Fibroblast of skin of right biceps (primary cell): ENCODE results near the gene HPS1.

Source experiments
- DNase-seq: peaks from one replicate; pipeline ENCODE4 v3.0.0-alpha.2; 2013

The HPS1 gene

DNA sequence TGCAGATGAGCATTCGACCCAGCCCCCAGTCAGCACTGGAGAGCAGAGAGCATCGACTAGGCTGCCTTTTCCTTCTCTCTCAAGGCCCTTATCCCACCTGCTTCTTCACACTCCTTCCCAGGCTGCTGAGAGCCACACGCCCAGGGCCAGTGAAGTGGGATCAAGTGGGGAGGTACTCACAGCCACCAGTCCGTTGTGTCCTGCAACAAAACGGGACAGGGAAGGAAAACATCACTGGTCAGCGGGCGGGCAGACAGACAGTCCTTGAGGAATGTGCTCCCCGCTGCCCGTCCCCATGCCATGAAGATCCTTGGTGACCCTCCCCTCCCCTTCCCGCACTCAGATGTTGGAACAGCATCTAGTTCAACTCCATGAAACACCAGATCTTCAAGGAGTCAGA is 36.0 kb downstream of the HPS1 start:
- DNase-seq = no peak

DNA sequence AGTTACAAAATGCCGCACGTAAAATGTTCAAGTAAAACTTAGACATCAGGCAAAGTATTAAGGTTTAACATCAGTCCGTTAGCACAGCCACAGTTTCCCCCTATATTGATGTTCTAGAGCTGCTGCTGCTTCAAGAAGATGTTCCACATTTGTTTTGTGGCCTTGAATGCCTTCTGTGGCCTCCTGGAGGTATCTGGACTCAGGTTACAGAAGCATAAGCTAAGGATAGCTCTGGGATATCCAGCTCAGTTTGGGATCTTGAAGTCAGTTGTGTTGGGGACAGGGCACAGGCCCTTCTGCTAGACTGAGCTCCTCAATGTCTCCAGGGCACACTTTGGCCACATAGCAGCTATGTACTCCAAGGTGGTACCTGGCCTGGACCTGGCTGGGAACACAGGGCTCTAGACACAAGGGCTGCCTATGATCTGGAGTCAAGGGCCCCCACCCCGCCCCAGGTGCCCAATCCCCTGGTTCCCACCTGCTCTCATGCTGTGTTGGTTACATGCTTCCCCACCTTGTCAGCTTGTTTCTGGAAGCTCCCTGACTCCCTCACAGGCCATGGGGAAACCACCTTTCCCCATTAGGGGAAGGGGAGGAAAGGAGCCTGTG is 36.5 kb downstream of the HPS1 start:
- DNase-seq = no peak

DNA sequence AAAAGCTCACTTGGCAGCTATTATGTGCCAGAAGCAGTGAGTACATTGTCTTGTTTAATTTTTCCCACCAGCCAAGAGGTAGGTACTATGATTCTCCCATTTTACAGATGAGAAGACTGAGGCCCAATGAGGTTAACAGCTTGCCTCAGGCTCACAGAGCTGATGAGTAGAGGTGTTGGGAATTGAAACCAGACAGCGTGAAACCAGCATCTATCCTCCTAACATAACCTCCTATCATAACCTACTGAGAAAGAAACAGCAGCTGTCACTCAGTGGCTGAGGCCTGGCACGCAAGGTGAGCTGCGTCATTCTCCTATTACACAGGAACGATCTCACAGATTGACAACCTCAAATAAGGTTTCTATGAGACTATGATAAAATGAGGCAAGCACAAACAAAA is 37.9 kb downstream of the HPS1 start:
- DNase-seq = no peak

GRCh38 chr10:98407744-98408241 is 38.9 kb downstream of the HPS1 start:
- no peak for DNase-seq

DNA sequence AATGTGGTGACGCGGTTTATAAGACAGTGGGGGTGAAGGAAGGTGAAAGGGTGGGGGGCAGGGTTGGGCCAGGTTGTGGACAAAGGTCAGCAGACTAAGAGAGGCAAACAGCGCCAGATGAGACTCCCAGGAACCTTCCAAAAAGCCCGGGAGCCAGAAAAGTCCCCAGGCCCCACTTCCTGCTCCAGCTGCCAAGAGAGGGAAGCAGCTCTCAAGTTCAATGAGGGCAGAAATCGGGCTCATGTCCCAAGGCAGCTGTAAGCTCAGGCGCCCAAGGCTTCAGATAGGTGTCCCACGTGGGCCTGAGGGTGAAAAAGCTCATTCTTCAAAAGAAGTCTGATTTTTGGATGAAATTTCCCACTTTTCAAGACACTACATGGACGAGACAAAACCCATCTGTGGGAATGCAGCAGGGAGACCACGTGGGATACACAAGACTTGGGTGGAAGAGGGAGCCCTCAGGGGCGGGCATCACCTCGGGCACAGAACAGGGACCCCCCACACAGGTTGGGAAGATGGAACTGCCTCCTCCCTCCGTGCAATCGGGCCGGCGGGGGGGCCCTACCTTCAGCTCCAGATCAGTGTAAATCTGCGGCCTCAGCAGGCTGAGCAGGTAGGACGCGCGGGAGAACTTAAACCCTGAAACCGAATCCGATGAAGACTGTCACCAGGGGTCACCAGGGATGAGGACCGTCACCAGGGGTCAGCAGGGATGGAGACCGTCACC is 39.6 kb downstream of the HPS1 start:
- DNase-seq = no peak

DNA sequence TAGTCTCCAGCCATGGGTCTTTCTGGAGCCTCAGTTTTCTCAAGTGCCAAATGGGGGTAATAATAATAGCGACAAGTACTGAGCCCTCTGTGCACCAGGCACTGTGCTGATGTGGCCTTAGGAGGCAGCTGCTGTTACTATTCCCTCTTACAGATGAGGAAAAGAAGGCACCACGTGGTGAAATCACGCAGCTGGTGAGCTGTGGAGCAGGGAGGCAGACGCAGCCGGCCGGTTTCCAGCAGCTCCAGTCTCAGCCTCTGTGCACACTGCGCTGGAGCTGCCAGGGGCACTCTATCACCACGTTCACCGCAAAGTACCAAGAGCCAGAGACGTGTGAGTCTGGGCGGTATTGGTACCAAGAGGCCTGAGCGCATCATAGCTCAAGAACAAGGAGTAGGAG is 41.3 kb downstream of the HPS1 start:
- no peak for DNase-seq

DNA sequence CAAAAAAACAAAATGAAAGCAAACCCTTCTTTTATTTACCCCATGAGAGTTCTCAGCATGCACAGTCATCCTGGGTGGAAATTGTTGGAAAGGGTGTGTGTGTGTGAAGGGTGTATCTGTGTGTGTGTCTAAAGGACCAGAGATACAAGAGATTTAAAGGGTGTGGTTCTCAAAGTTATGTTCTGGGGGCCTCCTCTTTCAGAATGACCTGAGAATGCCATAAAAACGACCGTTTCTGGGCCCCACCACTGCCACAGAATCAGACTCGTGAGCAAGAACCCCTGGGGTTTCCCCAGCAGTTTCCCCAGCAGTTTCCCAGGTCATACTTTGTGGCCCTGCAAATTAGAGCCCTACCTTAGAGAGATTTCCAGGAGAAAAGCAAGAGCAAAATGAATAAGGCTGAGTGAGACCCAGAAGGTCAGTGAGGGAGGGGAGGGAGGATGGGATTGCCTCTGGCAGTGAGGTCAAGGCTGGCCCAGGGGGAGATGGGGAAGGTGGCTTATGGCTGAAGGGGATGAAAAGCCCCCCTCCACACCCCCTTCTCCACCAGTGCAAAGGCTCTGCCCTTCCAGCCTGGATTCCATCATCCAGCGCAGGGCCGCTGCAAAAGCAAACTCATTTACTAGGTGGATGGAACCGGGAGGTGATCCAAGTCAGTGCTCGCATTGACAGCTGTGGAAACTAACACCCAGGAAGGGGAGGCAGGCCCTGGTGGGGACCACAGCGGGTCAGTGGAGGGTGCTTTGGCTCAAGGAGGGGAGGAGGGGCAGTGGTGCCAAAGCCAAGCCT is 42.0 kb downstream of the HPS1 start:
- peak; percentile 76 for DNase-seq

DNA sequence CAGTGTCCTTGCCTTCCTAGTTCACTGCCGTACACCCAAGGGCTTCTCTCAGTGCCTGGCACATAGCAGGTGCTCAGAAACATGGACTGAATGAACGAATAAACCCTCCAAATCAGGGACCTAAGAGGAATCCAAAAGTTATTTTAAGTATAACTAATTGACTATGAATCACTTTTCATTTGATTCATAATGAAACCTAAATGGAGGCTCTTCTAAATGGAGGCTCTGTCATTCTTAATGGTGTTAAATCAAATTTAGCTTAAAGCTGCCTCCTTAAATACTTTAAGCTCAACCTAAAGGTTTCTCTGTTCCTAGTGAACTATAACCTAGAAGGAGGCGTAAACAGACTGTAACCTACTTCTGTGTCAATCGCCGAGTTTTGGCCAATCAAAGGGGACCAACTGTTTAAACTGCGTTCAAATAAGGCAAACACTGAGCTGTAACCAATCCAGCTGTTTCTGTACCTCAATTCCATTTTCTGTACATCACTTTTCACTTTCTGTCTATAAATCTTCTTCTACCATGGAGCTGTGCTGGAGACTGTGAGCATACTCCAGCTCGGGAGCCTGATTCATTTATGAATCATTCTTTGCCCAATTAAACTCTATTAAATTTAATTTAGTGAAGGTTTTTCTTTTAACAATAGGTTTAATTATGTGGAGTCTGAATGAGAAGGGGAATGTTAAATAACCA is 42.8 kb downstream of the HPS1 start:
- peak; percentile 72 for DNase-seq

DNA sequence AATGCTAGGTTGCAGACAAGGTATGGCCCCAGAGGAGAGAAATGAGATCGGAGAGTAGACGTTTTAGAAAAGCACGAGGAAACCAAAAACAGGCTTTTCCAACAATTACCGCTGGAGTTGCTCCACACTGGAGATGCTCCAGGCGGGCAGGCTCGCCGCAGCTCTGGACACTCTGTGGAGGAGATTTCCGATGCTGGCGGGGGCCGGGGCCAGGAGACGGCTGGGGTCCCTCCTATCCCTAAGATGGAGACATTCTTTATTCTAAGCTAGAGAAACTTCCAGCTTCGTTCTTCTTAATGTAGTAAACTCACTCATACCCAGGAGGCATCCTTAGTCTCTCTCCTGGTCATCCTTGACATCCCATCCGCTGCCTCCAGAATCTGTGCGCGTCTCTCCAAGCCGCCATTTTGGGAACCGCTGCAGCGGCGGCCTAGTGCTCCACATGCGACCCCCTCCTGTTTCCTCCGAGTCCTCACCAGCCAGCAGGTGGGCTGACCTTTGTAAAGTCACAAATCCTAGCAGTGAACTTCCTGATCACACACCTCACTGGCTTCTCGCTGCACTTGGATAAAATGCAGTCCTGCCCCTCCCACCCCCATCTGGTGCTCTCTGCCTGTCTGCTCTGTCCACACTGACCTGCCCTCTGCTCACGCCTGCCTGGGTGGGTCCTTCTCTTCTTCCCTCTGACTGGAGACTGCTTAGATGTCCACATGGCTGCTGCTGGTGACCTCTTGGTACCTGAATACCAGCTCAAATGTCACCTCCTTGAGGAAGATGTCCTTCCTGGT is 43.6 kb downstream of the HPS1 start:
- no peak for DNase-seq

GRCh38 chr10:98402478-98402877 is 44.3 kb downstream of the HPS1 start:
- no peak for DNase-seq

DNA sequence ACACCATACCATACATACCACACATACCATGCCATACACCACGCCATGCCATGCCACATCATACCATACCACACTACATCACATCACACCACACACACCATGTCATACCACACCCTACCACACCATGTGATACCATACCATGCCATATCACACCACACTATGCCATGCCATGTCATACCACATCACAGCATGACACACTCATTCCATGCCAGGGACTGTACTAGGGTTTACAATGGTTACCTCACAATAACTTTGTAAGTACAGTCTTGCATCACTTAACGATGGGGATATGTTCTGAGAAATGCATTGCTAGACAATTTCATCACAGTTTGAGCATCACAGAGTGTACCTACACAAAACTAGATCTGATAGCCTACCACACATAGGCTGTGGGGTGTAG is 46.3 kb downstream of the HPS1 start:
- no peak for DNase-seq

DNA sequence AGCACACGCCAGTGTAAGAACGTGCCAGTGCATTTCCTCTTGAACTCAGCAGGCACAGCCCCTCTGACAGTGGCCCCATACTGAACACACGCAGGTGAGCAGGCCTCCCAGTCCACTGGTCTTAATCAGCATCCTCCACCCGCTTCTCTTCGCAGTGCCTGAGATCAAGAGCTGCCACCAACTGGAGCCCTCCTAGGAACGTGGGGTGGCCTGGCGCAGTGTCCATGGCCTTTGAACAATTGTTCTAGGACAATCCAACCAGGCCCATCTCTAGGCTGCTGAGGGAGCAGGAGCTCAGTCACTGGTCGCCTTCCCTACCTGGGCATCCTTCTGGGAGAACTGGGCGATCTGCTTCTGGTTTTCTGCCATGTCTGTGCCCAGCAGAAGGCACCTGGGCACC is 47.0 kb downstream of the HPS1 start:
- no peak for DNase-seq

DNA sequence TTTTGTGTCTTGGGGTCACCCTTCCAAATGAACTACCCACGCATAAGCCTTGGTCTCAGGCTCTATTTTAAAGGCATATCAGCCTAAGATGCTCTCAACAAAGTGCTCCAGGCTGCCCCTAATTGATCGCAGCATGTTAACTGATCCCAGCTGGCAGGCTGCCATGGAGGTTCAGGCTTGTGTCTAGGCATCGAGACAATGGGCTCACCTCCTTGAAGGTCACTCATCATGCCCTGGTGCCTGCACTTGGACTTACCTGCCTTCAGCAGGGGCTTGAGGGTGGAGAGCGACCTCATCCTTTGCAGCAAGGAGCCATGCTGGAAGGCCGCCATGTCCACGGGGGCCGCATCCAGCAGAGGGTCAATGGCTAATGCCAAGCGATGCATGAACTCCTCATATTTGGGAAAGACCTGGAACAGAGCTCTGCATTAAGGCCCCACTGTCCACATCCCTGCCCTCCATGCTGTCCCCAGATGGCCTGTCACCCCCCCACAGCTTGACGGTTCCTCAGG is 49.6 kb downstream of the HPS1 start:
- DNase-seq = no peak

- DNase-seq = no peak
Observed at GRCh38 chr10:98396096-98397063, 50.4 kb downstream of the HPS1 start.

GRCh38 chr10:98394851-98395440 is 51.8 kb downstream of the HPS1 start:
- DNase-seq = no peak

DNA sequence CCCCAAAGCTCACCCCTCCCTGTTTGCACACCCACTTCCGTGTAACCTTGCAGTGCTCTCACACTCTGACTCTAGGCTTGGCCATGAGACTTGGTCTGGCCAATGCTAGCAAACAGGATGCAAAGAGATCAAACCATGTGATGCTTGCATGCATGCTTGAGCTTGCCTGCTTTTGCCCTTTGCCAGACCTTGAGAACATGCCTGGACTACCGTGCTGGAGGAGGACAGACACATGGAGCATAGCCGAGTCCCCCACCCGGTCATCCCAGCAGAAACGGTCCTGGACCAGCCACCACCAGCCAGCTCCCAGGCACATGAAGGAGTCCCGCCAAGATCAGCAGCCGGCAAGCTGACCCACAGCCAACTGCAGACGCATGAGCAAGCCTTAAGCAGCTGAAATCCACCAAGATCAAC is 55.1 kb downstream of the HPS1 start:
- DNase-seq = no peak

DNA sequence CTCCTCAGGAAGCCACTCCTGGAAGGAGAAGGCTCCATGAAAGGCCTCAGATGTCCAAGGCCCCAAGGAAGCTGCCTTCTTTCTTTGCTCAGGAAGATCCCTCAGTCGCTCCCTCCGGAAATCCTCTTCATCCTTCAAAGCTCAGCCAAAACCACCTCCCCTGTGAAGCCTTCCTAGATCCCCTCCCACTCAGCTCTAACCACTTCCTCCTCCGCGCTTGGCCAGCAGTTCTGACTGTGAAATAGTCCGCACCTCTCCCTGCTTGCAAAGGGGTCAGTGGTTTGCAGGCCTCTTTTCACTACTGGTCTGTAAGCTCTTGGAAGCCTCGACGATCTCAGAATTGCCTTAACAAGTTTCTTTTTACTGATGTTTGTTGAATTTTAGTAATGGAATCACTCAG is 55.7 kb downstream of the HPS1 start:
- no peak for DNase-seq

DNA sequence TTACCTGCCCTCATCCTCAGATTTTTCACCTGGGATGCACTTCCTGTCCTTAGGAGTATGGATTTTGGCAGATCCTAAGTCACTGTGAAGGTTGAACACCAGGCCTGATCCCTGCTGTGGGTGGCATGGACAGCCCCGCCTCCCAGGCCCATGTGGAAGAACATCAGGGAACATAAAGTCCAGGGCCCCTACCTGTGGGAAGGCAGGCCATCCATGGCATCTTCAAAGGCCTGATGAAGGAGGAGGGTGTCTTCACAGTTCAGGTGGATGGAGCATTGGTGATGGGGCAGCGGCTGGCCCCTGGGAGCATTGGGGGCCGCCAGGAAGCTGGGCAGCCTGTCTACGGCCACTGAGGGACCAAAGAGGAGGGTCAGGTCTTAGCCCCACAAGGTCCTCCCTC is 56.3 kb downstream of the HPS1 start:
- no peak for DNase-seq

DNA sequence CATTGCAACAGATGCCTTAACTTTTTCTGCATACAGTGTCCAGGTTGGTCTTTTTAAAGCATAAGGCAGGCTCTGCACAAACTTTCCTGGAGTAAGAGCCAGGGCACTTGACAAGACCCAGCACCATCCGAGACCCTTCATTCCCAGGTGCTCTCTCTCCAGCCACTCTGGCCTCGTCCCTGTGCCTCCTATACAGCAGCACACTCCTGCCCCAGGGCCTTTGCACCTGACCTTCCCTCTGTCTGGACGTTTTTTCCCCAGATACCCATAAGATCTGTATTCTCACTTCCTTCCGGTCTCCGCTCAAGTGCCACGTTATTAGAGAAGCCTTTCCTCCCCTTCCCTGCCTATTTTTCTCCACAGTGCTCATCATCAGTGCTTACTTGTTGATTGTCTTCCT is 57.3 kb downstream of the HPS1 start:
- no peak for DNase-seq

GRCh38 chr10:98388101-98388655 is 58.6 kb downstream of the HPS1 start:
- no peak for DNase-seq
